CD8-positive, alpha-beta memory T cell (primary cell): ENCODE results near the gene KLRK1. TPM values are rescaled to one million over a fixed set of nuclear protein-coding genes. Genes with fewer than 3 reads are reported as not detected.
"Not testable (repeated sequence)": the region's sequence is repeated elsewhere in the genome, so short reads cannot be mapped to it uniquely, and the experiment has no call there.

Source experiments
- CTCF ChIA-PET: fragments of 350-600 bp; sonication (Branson Sonifier 250); formaldehyde crosslinking; loops from one replicate; lab custom pipeline; 2021; ENCODE audit warnings: antibody characterized with exemption; lab: Charles Lee
- POLR2A ChIA-PET: fragments of 350-600 bp; sonication (Branson Sonifier 250); formaldehyde crosslinking; loops from one replicate; lab custom pipeline; 2021; ENCODE audit warnings: antibody characterized with exemption; lab: Charles Lee
- DNase-seq, 5 donors: peaks; one replicate each; pipeline versions ENCODE4 v3.0.0 to v3.0.0-alpha.2; 2020 to 2022; ENCODE audit warnings: mixed read lengths in 1 of 5
- H3K27ac ChIP-seq: one replicate; pipeline ENCODE4 v1.7.0; 2013; ENCODE audit warnings: low read depth, mild to moderate bottlenecking, low read length, moderate library complexity
- H3K27me3 ChIP-seq: 2 replicates; pipeline ENCODE4 v1.7.0; 2013; ENCODE audit warnings: low read length, mild to moderate bottlenecking; ENCODE audit not compliant: insufficient read depth, poor library complexity, severe bottlenecking
- H3K36me3 ChIP-seq: 2 replicates; pipeline ENCODE4 v1.7.0; 2013; ENCODE audit warnings: mild to moderate bottlenecking, low read length, moderate library complexity; ENCODE audit not compliant: insufficient read depth
- H3K4me1 ChIP-seq: 2 replicates; pipeline ENCODE4 v1.7.0; 2013; ENCODE audit warnings: mild to moderate bottlenecking, low read length, moderate library complexity; ENCODE audit not compliant: insufficient read depth
- H3K4me3 ChIP-seq: 2 replicates; pipeline ENCODE4 v1.7.0; 2013; ENCODE audit warnings: mild to moderate bottlenecking, low read length
- H3K9me3 ChIP-seq: 2 replicates; pipeline ENCODE4 v1.7.0; 2013; ENCODE audit warnings: mild to moderate bottlenecking, low read length
- H3K27ac Mint-ChIP-seq, 8 donors: one replicate each; pipeline ENCODE4 v1.8.0; 2020 to 2021; ENCODE audit warnings: mixed read lengths in 8 of 8, mild to moderate bottlenecking in 6 of 8, inconsistent platforms in 3 of 8, moderate library complexity in 3 of 8
- H3K27me3 Mint-ChIP-seq, 2 donors: one replicate each; pipeline ENCODE4 v1.8.0; 2020 to 2021; ENCODE audit warnings: mixed read lengths in 2 of 2, mild to moderate bottlenecking in 1 of 2, moderate library complexity in 1 of 2
- H3K36me3 Mint-ChIP-seq, 3 donors: one replicate each; pipeline ENCODE4 v1.8.0; 2020 to 2021; ENCODE audit warnings: mixed read lengths in 3 of 3, inconsistent platforms in 1 of 3, mild to moderate bottlenecking in 1 of 3
- H3K4me1 Mint-ChIP-seq, 3 donors: one replicate each; pipeline ENCODE4 v1.8.0; 2020 to 2021; ENCODE audit warnings: mixed read lengths in 3 of 3, inconsistent platforms in 1 of 3, mild to moderate bottlenecking in 1 of 3
- H3K4me3 Mint-ChIP-seq, 7 donors: one replicate each; pipeline ENCODE4 v1.8.0; 2020 to 2021; ENCODE audit warnings: mixed read lengths in 7 of 7, mild to moderate bottlenecking in 6 of 7, moderate library complexity in 4 of 7, inconsistent platforms in 2 of 7
- H3K9me3 Mint-ChIP-seq, 5 donors: one replicate each; pipeline ENCODE4 v1.8.0; 2020 to 2022; ENCODE audit warnings: mixed read lengths in 5 of 5, mild to moderate bottlenecking in 3 of 5, moderate library complexity in 2 of 5, inconsistent platforms in 1 of 5
- polyA plus RNA-seq: library from polyadenylated mRNA; unstranded; fragments of 300-500 nt; fragmentation: Illumina TruSeq; gene quantifications from one replicate; pipeline ENCODE4 v1.2.3, GENCODE V29; 2021
- total RNA-seq, 2 experiments: library from RNA; stranded (reverse); gene quantifications; one replicate each; pipeline ENCODE4 v1.2.3, GENCODE V29; 2021

Gene KLRK1
- total and polyA plus RNA-seq, 3 experiments from 2014 or later = 145 to 562 (median 161) TPM

GRCh38 chr12:10341892-10342509 lies 47.8 kb downstream of the KLRK1 start:
- no peaks in the 10 kb centered on the region for H3K27me3 ChIP-seq
- H3K4me1 ChIP-seq = no peaks in the 10 kb centered on the region
- peak overlapping the region in 1 of 8 donors; percentile 74 for H3K27ac Mint-ChIP-seq
- H3K4me3 Mint-ChIP-seq = no peak overlapping the region
- no peak for DNase-seq
- CTCF ChIA-PET = interaction anchor here (0.6 to 1.2 kb wide), 2 partner anchors 23 to 1792 kb away, joined by 3 to 4 read pairs; no protein-coding TSS in a partner anchor
- POLR2A ChIA-PET = interaction anchor here (0.6 kb wide), 1 partner anchor 185 kb away, joined by 8 read pairs; no protein-coding TSS in a partner anchor
- no peaks in the 10 kb centered on the region for H3K9me3 ChIP-seq
- no peaks in the 10 kb centered on the region for H3K36me3 ChIP-seq
- H3K27me3 Mint-ChIP-seq = no peaks in the 10 kb centered on the region
- H3K27ac ChIP-seq = no peak overlapping the region
- peaks cover 14 to 23% (median 19%) of the 10 kb centered on the region in 3 donors for H3K4me1 Mint-ChIP-seq
- peaks cover 0 to 18% (median 0%) of the 10 kb centered on the region in 3 donors for H3K36me3 Mint-ChIP-seq
- H3K9me3 Mint-ChIP-seq = peaks cover 0 to 10% (median under 1%) of the 10 kb centered on the region in 5 donors
- no peak overlapping the region for H3K4me3 ChIP-seq

GRCh38 chr12:10340946-10341345 lies 48.9 kb downstream of the KLRK1 start:
- DNase-seq, CTCF ChIA-PET, H3K27ac Mint-ChIP-seq, H3K4me3 ChIP-seq, H3K9me3 ChIP-seq, H3K27me3 ChIP-seq, H3K36me3 ChIP-seq, H3K4me1 ChIP-seq, H3K9me3 Mint-ChIP-seq, POLR2A ChIA-PET, H3K27me3 Mint-ChIP-seq, H3K27ac ChIP-seq, H3K4me3 Mint-ChIP-seq: not testable (repeated sequence)
- Mint-ChIP-seq H3K36me3 (peaks cover 0 to 15% (median 0%) of the 10 kb centered on the region in 3 donors), H3K4me1 (peaks cover 14 to 23% (median 19%) of the 10 kb centered on the region in 3 donors)

- H3K4me3 Mint-ChIP-seq = no peak overlapping the region
- POLR2A ChIA-PET = interaction anchor here (0.6 kb wide), 2 partner anchors 59 to 61 kb away, joined by 3 to 4 read pairs; no protein-coding TSS in a partner anchor
These were observed 50.6 kb downstream of the KLRK1 start for GRCh38 chr12:10339053-10339840.

GRCh38 chr12:10338470-10338869 lies 51.4 kb downstream of the KLRK1 start:
- H3K27ac ChIP-seq, H3K9me3 ChIP-seq, H3K36me3 ChIP-seq, H3K4me3 Mint-ChIP-seq, H3K27ac Mint-ChIP-seq, DNase-seq, H3K27me3 Mint-ChIP-seq, H3K27me3 ChIP-seq, H3K9me3 Mint-ChIP-seq, CTCF ChIA-PET, H3K4me3 ChIP-seq, H3K4me1 ChIP-seq: not testable (repeated sequence)
- POLR2A ChIA-PET = interaction anchor here (0.6 kb wide), 1 partner anchor 62 kb away, joined by 4 read pairs; no protein-coding TSS in a partner anchor
- Mint-ChIP-seq H3K36me3 (peaks cover 0 to 11% (median 0%) of the 10 kb centered on the region in 3 donors), H3K4me1 (peaks cover 14 to 23% (median 19%) of the 10 kb centered on the region in 3 donors)

More at GRCh38 chr12:10339053-10339840, 50.6 kb downstream of the KLRK1 start:
- no peak overlapping the region for H3K27ac ChIP-seq
- H3K36me3 ChIP-seq = no peaks in the 10 kb centered on the region
- no peaks in the 10 kb centered on the region for H3K27me3 Mint-ChIP-seq
- H3K4me1 ChIP-seq = no peaks in the 10 kb centered on the region
- no peaks in the 10 kb centered on the region for H3K9me3 ChIP-seq
- H3K36me3 Mint-ChIP-seq = peaks cover 0 to 15% (median 0%) of the 10 kb centered on the region in 3 donors
- peaks cover 0 to 7% (median 0%) of the 10 kb centered on the region in 5 donors for H3K9me3 Mint-ChIP-seq
- DNase-seq = no peak
- peaks cover 14 to 23% (median 19%) of the 10 kb centered on the region in 3 donors for H3K4me1 Mint-ChIP-seq
- no peak overlapping the region for H3K4me3 ChIP-seq
- CTCF ChIA-PET = interaction anchor here (0.8 kb wide), 1 partner anchor 72 kb away, joined by 4 read pairs; no protein-coding TSS in a partner anchor
- H3K27ac Mint-ChIP-seq = peak overlapping the region in 1 of 8 donors; percentile 60
- H3K27me3 ChIP-seq = no peaks in the 10 kb centered on the region

GRCh38 chr12:10336196-10336595 lies 53.6 kb downstream of the KLRK1 start:
- H3K36me3 Mint-ChIP-seq, DNase-seq, H3K27ac ChIP-seq, H3K9me3 Mint-ChIP-seq, CTCF ChIA-PET, H3K4me3 ChIP-seq, H3K27me3 ChIP-seq, H3K4me1 ChIP-seq, H3K36me3 ChIP-seq, POLR2A ChIA-PET, H3K4me3 Mint-ChIP-seq, H3K27me3 Mint-ChIP-seq, H3K9me3 ChIP-seq: not testable (repeated sequence)
- H3K27ac Mint-ChIP-seq = peak overlapping the region in 1 of 8 donors; percentile 51
- peaks cover 19 to 30% (median 21%) of the 10 kb centered on the region in 3 donors for H3K4me1 Mint-ChIP-seq

GRCh38 chr12:10331642-10332239 lies 58.1 kb downstream of the KLRK1 start:
- H3K4me1 ChIP-seq = no peaks in the 10 kb centered on the region
- no peaks in the 10 kb centered on the region for H3K27me3 ChIP-seq
- H3K27me3 Mint-ChIP-seq = no peaks in the 10 kb centered on the region
- CTCF ChIA-PET = interaction anchor here (1.8 to 2.5 kb wide), 3 partner anchors 96 to 230 kb away, joined by 5 to 11 read pairs (median 7); no protein-coding TSS in a partner anchor
- H3K9me3 Mint-ChIP-seq = peaks cover 0 to 5% (median 4%) of the 10 kb centered on the region in 5 donors
- H3K9me3 ChIP-seq = no peaks in the 10 kb centered on the region
- H3K27ac ChIP-seq = no peak overlapping the region
- peaks cover 13 to 42% (median 16%) of the 10 kb centered on the region in 3 donors for H3K4me1 Mint-ChIP-seq
- POLR2A ChIA-PET = no interaction called here
- H3K36me3 ChIP-seq = no peaks in the 10 kb centered on the region
- H3K36me3 Mint-ChIP-seq = peaks cover 4 to 25% (median 17%) of the 10 kb centered on the region in 3 donors
- DNase-seq = peak in 2 of 5 donors; percentile 30 to 48
- peak overlapping the region in 5 of 8 donors; percentile 6 to 36 (median 18) for H3K27ac Mint-ChIP-seq
- no peak overlapping the region for H3K4me3 Mint-ChIP-seq
- H3K4me3 ChIP-seq = no peak overlapping the region

- H3K27me3 Mint-ChIP-seq, H3K27me3 ChIP-seq, H3K9me3 ChIP-seq, H3K4me3 Mint-ChIP-seq, H3K36me3 ChIP-seq, DNase-seq, H3K9me3 Mint-ChIP-seq, H3K27ac ChIP-seq, H3K4me1 ChIP-seq, CTCF ChIA-PET, POLR2A ChIA-PET, H3K4me3 ChIP-seq: not testable (repeated sequence)
- Mint-ChIP-seq H3K4me1 (peaks cover 15 to 57% (median 27%) of the 10 kb centered on the region in 3 donors), H3K36me3 (peaks cover 4 to 41% (median 31%) of the 10 kb centered on the region in 3 donors), H3K27ac (peak overlapping the region in 4 of 8 donors; percentile 12 to 54 (median 31))
These were observed 61.1 kb downstream of the KLRK1 start for GRCh38 chr12:10328691-10329090.
